H1 (cell line): Measurements from ENCODE around the gene TRPV4. TPM values are rescaled to one million over a fixed set of nuclear protein-coding genes. Genes with fewer than 3 reads are reported as not detected.

Experiments
- CTCF ChIA-PET: fragments of 300-600 bp; sonication (Branson Sonifier 250); formaldehyde crosslinking; loops from one replicate; lab custom pipeline; 2021; ENCODE audit not compliant: partially characterized antibody; lab: Charles Lee
- POLR2A ChIA-PET: fragments of 300-600 bp; sonication (Branson Sonifier 250); formaldehyde crosslinking; loops from one replicate; lab custom pipeline; 2021; ENCODE audit warnings: inconsistent platforms; ENCODE audit not compliant: partially characterized antibody; lab: Charles Lee
- DNase-seq, 2 experiments: peaks; one replicate each; pipeline versions ENCODE4 v3.0.0 to v3.0.0-alpha.2; 2010 to 2022; ENCODE audit warnings: low spot score in 2 of 2, low read depth in 1 of 2, mixed read lengths in 1 of 2
- FAIRE-seq: peaks from 2 replicates; lab custom pipeline; 2011; peaks lifted over from hg19 to GRCh38; lab: Jason Lieb, UNC
- H2AFZ ChIP-seq: 2 replicates; pipeline ENCODE4 v1.8.1; 2012; ENCODE audit warnings: low read length, inconsistent platforms
- H2AK5ac ChIP-seq: 2 replicates; pipeline ENCODE4 v1.6.1; 2013; ENCODE audit warnings: low read depth, low read length
- H2BK120ac ChIP-seq: replicated peaks from 2 replicates; pipeline ENCODE3; 2013; ENCODE audit warnings: low read depth, low read length, inconsistent platforms
- H2BK12ac ChIP-seq: 2 replicates; pipeline ENCODE4 v1.6.1; 2013; ENCODE audit warnings: low read depth, low read length
- H2BK15ac ChIP-seq: 2 replicates; pipeline ENCODE4 v1.6.1; 2013; ENCODE audit warnings: low read length
- H2BK20ac ChIP-seq: 2 replicates; pipeline ENCODE4 v1.6.1; 2013; ENCODE audit warnings: low read length
- H2BK5ac ChIP-seq: 2 replicates; pipeline ENCODE4 v1.6.1; 2013; ENCODE audit warnings: low read depth, low read length
- H3K14ac ChIP-seq: 2 replicates; pipeline ENCODE4 v1.6.1; 2013; ENCODE audit warnings: inconsistent platforms; ENCODE audit not compliant: insufficient read length
- H3K18ac ChIP-seq: 2 replicates; pipeline ENCODE4 v1.6.1; 2013; ENCODE audit warnings: low read length; ENCODE audit errors: extremely low read depth
- H3K23ac ChIP-seq: 2 replicates; pipeline ENCODE4 v1.6.1; 2013; ENCODE audit warnings: inconsistent platforms; ENCODE audit not compliant: insufficient read length
- H3K23me2 ChIP-seq: 2 replicates; pipeline ENCODE4 v1.6.1; 2013; ENCODE audit warnings: low read depth, low read length
- H3K27ac ChIP-seq: 2 replicates; pipeline ENCODE4 v1.6.1; 2011; ENCODE audit warnings: low read depth, low read length, inconsistent platforms
- H3K27me3 ChIP-seq, 4 experiments: replicated peaks in 1 of 4; 1 replicate in 1 of 4; 2 replicates in 3 of 4; pipeline versions ENCODE4 v1.6.1 to v1.8.1; 2011 to 2013; ENCODE audit warnings: low read length in 3 of 4, mild to moderate bottlenecking in 3 of 4, inconsistent platforms in 2 of 4, mixed read lengths in 2 of 4, moderate library complexity in 1 of 4; ENCODE audit not compliant: control insufficient read depth in 3 of 4, insufficient read depth in 3 of 4; ENCODE audit errors: extremely low read depth in 1 of 4
- H3K36me3 ChIP-seq, 4 experiments: 2 replicates each; pipeline versions ENCODE4 v1.6.1 to v1.8.1; 2011 to 2013; ENCODE audit warnings: mild to moderate bottlenecking in 4 of 4, low read length in 3 of 4, moderate library complexity in 2 of 4, control low read depth in 1 of 4, inconsistent platforms in 1 of 4; ENCODE audit not compliant: insufficient read depth in 4 of 4, control insufficient read depth in 2 of 4
- H3K4ac ChIP-seq: replicated peaks from 2 replicates; pipeline ENCODE3; 2013; ENCODE audit warnings: low read length, low read depth, mixed read lengths, inconsistent platforms; ENCODE audit not compliant: insufficient read length
- H3K4me1 ChIP-seq, 4 experiments: replicated peaks in 1 of 4; 1 replicate in 1 of 4; 2 replicates in 3 of 4; pipeline versions ENCODE4 v1.6.1 to v1.8.1; 2011 to 2013; ENCODE audit warnings: low read length in 3 of 4, inconsistent platforms in 2 of 4, mixed read lengths in 1 of 4; ENCODE audit not compliant: insufficient read depth in 4 of 4, control insufficient read depth in 3 of 4
- H3K4me2 ChIP-seq, 2 experiments: 2 replicates each; pipeline versions ENCODE4 v1.6.1 to v1.8.1; 2011 to 2013; ENCODE audit warnings: low read depth in 2 of 2, low read length in 2 of 2, control low read depth in 1 of 2, inconsistent platforms in 1 of 2, mild to moderate bottlenecking in 1 of 2; ENCODE audit not compliant: insufficient read depth in 1 of 2
- H3K4me3 ChIP-seq, 4 experiments: fragments of 200-600, 300-600 bp in 1 of 4; sonication (generic), shearing (Covaris generic), sonication (Bioruptor Twin) in 1 of 4; 2 replicates each; pipeline versions ENCODE4 v1.5.1 to v1.8.1; 2011 to 2016; ENCODE audit warnings: low read length in 4 of 4, low read depth in 3 of 4, control low read depth in 2 of 4, inconsistent platforms in 2 of 4, mild to moderate bottlenecking in 2 of 4, mixed read lengths in 1 of 4, moderate library complexity in 1 of 4; ENCODE audit not compliant: insufficient read depth in 2 of 4; ENCODE audit errors: extremely low read depth in 1 of 4
- H3K56ac ChIP-seq: replicated peaks from 2 replicates; pipeline ENCODE3; 2013; ENCODE audit warnings: low read depth, mild to moderate bottlenecking, mixed read lengths, low read length, inconsistent platforms; ENCODE audit not compliant: insufficient read length
- H3K79me1 ChIP-seq: 2 replicates; pipeline ENCODE4 v1.6.1; 2013; ENCODE audit warnings: low read depth, low read length, control low read depth
- H3K79me2 ChIP-seq, 2 experiments: 2 replicates each; pipeline versions ENCODE4 v1.6.1 to v1.8.1; 2012 to 2013; ENCODE audit warnings: low read length in 2 of 2, mild to moderate bottlenecking in 2 of 2, inconsistent platforms in 1 of 2; ENCODE audit not compliant: insufficient read depth in 2 of 2, control insufficient read depth in 1 of 2
- H3K9ac ChIP-seq, 4 experiments: replicated peaks in 1 of 4; 1 replicate in 1 of 4; 2 replicates in 3 of 4; pipeline versions ENCODE4 v1.6.1 to v1.8.1; 2011 to 2013; ENCODE audit warnings: low read depth in 3 of 4, low read length in 3 of 4, control low read depth in 2 of 4, mild to moderate bottlenecking in 2 of 4, moderate library complexity in 2 of 4, inconsistent platforms in 1 of 4; ENCODE audit errors: extremely low read depth in 1 of 4
- H3K9me3 ChIP-seq, 2 experiments: 2 replicates each; pipeline versions ENCODE4 v1.6.1 to v1.8.1; 2012 to 2013; ENCODE audit warnings: mild to moderate bottlenecking in 2 of 2, moderate library complexity in 2 of 2, control low read depth in 1 of 2, inconsistent platforms in 1 of 2, low read depth in 1 of 2, low read length in 1 of 2, mixed read lengths in 1 of 2; ENCODE audit not compliant: insufficient read depth in 2 of 2
- H4K20me1 ChIP-seq, 2 experiments: replicated peaks in 1 of 2; 2 replicates each; pipeline versions ENCODE3 to v1.8.1; 2011 to 2013; ENCODE audit warnings: inconsistent platforms in 2 of 2, low read length in 2 of 2, mild to moderate bottlenecking in 1 of 2; ENCODE audit not compliant: insufficient read depth in 2 of 2, control insufficient read depth in 1 of 2
- H4K5ac ChIP-seq: 2 replicates; pipeline ENCODE4 v1.6.1; 2013; ENCODE audit warnings: low read length, low read depth, mixed read lengths, inconsistent platforms; ENCODE audit not compliant: insufficient read length
- H4K8ac ChIP-seq: 2 replicates; pipeline ENCODE4 v1.8.0; 2013; ENCODE audit warnings: mild to moderate bottlenecking, moderate library complexity, low read length, inconsistent platforms; ENCODE audit not compliant: insufficient read depth; ENCODE audit errors: extremely low read depth
- H4K91ac ChIP-seq: replicated peaks from 2 replicates; pipeline ENCODE3; 2013; ENCODE audit warnings: low read length, mixed read lengths, inconsistent platforms; ENCODE audit not compliant: insufficient read length
- ASH2L ChIP-seq: fragments of 200-600, 300-600 bp; sonication (generic); IDR thresholded peaks from one replicate; pipeline ENCODE4 v1.7.1; 2017; ENCODE audit warnings: low read length
- EZH2 ChIP-seq: fragments of 200-600 bp; sonication (generic); IDR thresholded peaks from 2 replicates; pipeline ENCODE4 v1.7.1; 2012; ENCODE audit warnings: low read depth, mild to moderate bottlenecking, moderate library complexity, low read length, inconsistent platforms; ENCODE audit not compliant: severe bottlenecking
- NANOG ChIP-seq: IDR thresholded peaks from 2 replicates; pipeline ENCODE4 v1.6.1; 2011; ENCODE audit warnings: low read length, low read depth, mild to moderate bottlenecking, inconsistent platforms; ENCODE audit not compliant: insufficient read depth, poor library complexity, severe bottlenecking
- RAD21 ChIP-seq, 2 experiments: IDR thresholded peaks in 1 of 2; conservative IDR thresholded peaks in 1 of 2; 2 replicates each; pipeline ENCODE4 v1.6.1; 2011; ENCODE audit warnings: low read depth in 2 of 2, low read length in 2 of 2, improper control_type of control experiment in 1 of 2, inconsistent platforms in 1 of 2, mild to moderate bottlenecking in 1 of 2, moderate library complexity in 1 of 2
- SIN3A ChIP-seq, 2 experiments: IDR thresholded peaks in 1 of 2; conservative IDR thresholded peaks in 1 of 2; 2 replicates each; pipeline ENCODE4 v1.6.1; 2011 to 2012; ENCODE audit warnings: low read length in 2 of 2, improper control_type of control experiment in 1 of 2, low read depth in 1 of 2, mild to moderate bottlenecking in 1 of 2
- SP1 ChIP-seq: IDR thresholded peaks from 2 replicates; pipeline ENCODE4 v1.6.1; 2011; ENCODE audit warnings: low read depth, low read length
- SP2 ChIP-seq: IDR thresholded peaks from 2 replicates; pipeline ENCODE4 v1.6.1; 2012; ENCODE audit warnings: mild to moderate bottlenecking, low read length, inconsistent platforms
- ZNF274 ChIP-seq: IDR thresholded peaks from 2 replicates; pipeline ENCODE4 v1.7.0; 2012; ENCODE audit warnings: low read length, borderline replicate concordance; ENCODE audit errors: extremely low read depth
- WGBS, 2 experiments: shearing (Covaris generic) in 1 of 2; methylation state at CpG; one replicate each; pipeline versions ENCODE4 v1.1.6 to v1.1.7; 2013 to 2015; ENCODE audit warnings: low lambda C conversion rate in 2 of 2, mixed read lengths in 2 of 2, inconsistent platforms in 1 of 2, low coverage in 1 of 2, missing lambda C conversion rate in 1 of 2; ENCODE audit not compliant: insufficient replicate concordance in 2 of 2, insufficient coverage in 1 of 2, insufficient read length in 1 of 2; ENCODE audit errors: extremely low coverage in 1 of 2, missing lambda C conversion rate in 1 of 2; 5-methylcytosine and 5-hydroxymethylcytosine counted together
- polyA plus RNA-seq, 7 experiments: library from polyadenylated mRNA; depleted of rRNA in 3 of 7; stranded (reverse) in 5 of 7; unstranded in 2 of 7; fragments of >200 nt in 5 of 7; fragments of 200-250 nt in 2 of 7; gene quantifications; 1 replicate in 5 of 7; 2 replicates in 1 of 7; 4 replicates in 1 of 7; pipeline versions ENCODE4 v1.2.1 to v1.2.3, GENCODE V29; 2011 to 2013; ENCODE audit warnings: missing spikeins in 2 of 7, mixed read lengths in 2 of 7
- total RNA-seq: library from RNA; stranded (reverse); fragmentation: NEBNext Ultra II Directional; extraction: Animal tissue kit (Norgen Biotek cat#: 25700); gene quantifications from 2 replicates; pipeline ENCODE4 v1.2.1, GENCODE V29; 2021
- TF ChIP-seq, protein P1 (sequence below): IDR thresholded peaks from 2 replicates; pipeline ENCODE4 v1.6.1; 2012; ENCODE audit warnings: inconsistent platforms

Gene TRPV4
- total and polyA plus RNA-seq, 2 of the 8 experiments (the other 6 are each of a cell fraction or from before 2014, with no cell fraction given): 2.1 to 6.2 TPM

- no peak overlapping the region for H3K27ac ChIP-seq
- H3K23me2 ChIP-seq: no peaks in the 10 kb centered on the region
- H3K4me2 ChIP-seq: no peak overlapping the region; a peak in 1 of 4 replicates
- H2BK15ac ChIP-seq: no peak overlapping the region
- no peak overlapping the region for H3K4me3 ChIP-seq
- no peak overlapping the region for H3K23ac ChIP-seq
- DNase-seq: no peak
- H2BK5ac ChIP-seq: no peak overlapping the region
- H3K56ac ChIP-seq: no peak overlapping the region
- H3K18ac ChIP-seq: no peak overlapping the region; the same call in 1 of the 2 replicates
- no peak overlapping the region for H2AK5ac ChIP-seq
- H3K4ac ChIP-seq: no peak overlapping the region
- H2BK20ac ChIP-seq: no peak overlapping the region
- H4K5ac ChIP-seq: no peak overlapping the region
- H4K8ac ChIP-seq: no peak overlapping the region
- CTCF ChIA-PET: interaction anchor here (0.8 to 7.1 kb wide), 6 partner anchors 13 to 89 kb away, joined by 3 to 86 read pairs (median 3); no protein-coding TSS in a partner anchor
- H2AFZ ChIP-seq: no peak overlapping the region
- H4K91ac ChIP-seq: no peak overlapping the region
- peaks cover 0 to 6% (median 4%) of the 10 kb centered on the region in 4 experiments; a peak in 4 of 7 replicates for H3K4me1 ChIP-seq
- no peaks in the 10 kb centered on the region; a peak in 2 of 4 replicates for H3K79me2 ChIP-seq
- peaks cover 2% of the 10 kb centered on the region in 2 experiments for H4K20me1 ChIP-seq
- no peaks in the 10 kb centered on the region; the same call in none of the 2 replicates for H3K79me1 ChIP-seq
- no peak overlapping the region for H2BK12ac ChIP-seq
- H3K9me3 ChIP-seq: no peaks in the 10 kb centered on the region
- no peak for FAIRE-seq
- 94% methylated on average over 3 of the region's 3 CpGs; no CpG with 5 or more reads in 1 of the 2 experiments for WGBS, 2 experiments
- H2BK120ac ChIP-seq: no peak overlapping the region
- H3K27me3 ChIP-seq: no peaks in the 10 kb centered on the region
- TF ChIP-seq, protein P1, sequence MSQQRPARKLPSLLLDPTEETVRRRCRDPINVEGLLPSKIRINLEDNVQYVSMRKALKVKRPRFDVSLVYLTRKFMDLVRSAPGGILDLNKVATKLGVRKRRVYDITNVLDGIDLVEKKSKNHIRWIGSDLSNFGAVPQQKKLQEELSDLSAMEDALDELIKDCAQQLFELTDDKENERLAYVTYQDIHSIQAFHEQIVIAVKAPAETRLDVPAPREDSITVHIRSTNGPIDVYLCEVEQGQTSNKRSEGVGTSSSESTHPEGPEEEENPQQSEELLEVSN: no peak
- TF ChIP-seq SIN3A (conservative IDR thresholded peaks at IDR 0.05 in 1 of 2, IDR thresholded peaks at IDR 0.05 in 1 of 2; ENCODE audit: low read depth in 1 of 2, low read length in 2 of 2) (no peak), ASH2L (no peak), NANOG (no peak), SP1 (no peak), ZNF274 (no peak), EZH2 (no peak), RAD21 (IDR thresholded peaks at IDR 0.05 in 1 of 2, conservative IDR thresholded peaks at IDR 0.05 in 1 of 2; ENCODE audit: low read depth in 2 of 2, low read length in 2 of 2) (no peak), SP2 (no peak)
- H3K9ac ChIP-seq: no peak overlapping the region
- POLR2A ChIA-PET: interaction anchor here (0.9 kb wide), 1 partner anchor 13 kb away, joined by 4 read pairs; no protein-coding TSS in a partner anchor
- no peaks in the 10 kb centered on the region for H3K36me3 ChIP-seq
- no peak overlapping the region for H3K14ac ChIP-seq
These were observed 31.7 kb upstream of the TRPV4 start for GRCh38 chr12:109864916-109865315.
